D721Med (cell line): ENCODE results near the gene DAB1.

ENCODE experiments used
- DNase-seq: peaks from one replicate; pipeline ENCODE4 v3.0.0; 2011; ENCODE audit warnings: low spot score; ENCODE audit not compliant: insufficient read length
- FAIRE-seq: peaks from 2 replicates; lab custom pipeline; 2011; peaks lifted over from hg19 to GRCh38; lab: Jason Lieb, UNC
- CTCF ChIP-seq: IDR thresholded peaks from 2 replicates; pipeline ENCODE4 v1.5.1; 2012; ENCODE audit warnings: mild to moderate bottlenecking, control low read depth; ENCODE audit not compliant: insufficient read depth; ENCODE audit errors: missing control alignments

The DAB1 gene

GRCh38 chr1:57325536-57325935, 98.3 kb downstream of the DAB1 start:
- TF ChIP-seq CTCF = no peak
- DNase-seq = no peak
- no peak for FAIRE-seq

GRCh38 chr1:57325117-57325516, 98.7 kb downstream of the DAB1 start:
- no peak for TF ChIP-seq CTCF
- FAIRE-seq (no peak), DNase-seq (no peak)

DNA sequence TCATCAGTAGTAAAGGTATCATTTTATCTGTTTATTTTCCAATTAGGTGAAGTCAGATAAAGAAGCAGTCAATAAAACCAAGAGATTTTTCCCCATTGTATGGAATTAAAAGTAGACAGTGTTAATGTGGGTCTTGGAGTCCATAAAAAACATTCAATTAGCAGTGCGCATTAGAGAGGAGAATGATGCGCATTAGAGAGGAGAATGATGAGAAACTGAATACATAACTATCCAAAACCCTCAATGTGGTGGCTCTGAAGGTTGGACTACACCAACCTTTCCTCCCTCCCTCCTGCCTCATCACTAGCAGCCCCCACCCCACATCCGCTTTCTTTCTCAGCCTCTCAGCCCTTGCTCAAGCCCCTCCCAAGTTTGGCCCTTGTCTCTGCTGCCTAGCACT, 99.5 kb downstream of the DAB1 start:
- FAIRE-seq = no peak
- DNase-seq = no peak
- no peak for TF ChIP-seq CTCF

DNA sequence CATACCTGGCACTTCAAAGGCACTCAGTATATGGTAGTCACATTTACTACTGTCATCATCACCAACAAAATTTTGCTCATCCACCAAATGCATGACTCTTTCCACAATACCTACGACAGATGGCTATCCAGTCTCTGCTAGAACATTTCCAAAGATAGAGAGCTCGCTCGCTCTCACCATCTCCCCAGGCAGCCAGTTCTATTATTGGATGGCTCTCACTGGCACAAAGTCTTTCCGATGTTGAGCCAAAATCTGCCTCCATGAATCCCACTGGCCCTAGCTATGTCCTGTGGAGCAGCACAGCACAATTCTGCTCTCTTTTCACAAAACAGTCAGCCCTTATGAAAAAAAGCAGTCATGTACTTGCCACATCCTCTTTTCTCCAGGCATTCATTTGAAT, 102.1 kb downstream of the DAB1 start:
- FAIRE-seq (no peak), DNase-seq (no peak)
- TF ChIP-seq CTCF = no peak

GRCh38 chr1:57319791-57320190, 104.1 kb downstream of the DAB1 start:
- no peak for TF ChIP-seq CTCF
- DNase-seq (no peak), FAIRE-seq (no peak)

DNA sequence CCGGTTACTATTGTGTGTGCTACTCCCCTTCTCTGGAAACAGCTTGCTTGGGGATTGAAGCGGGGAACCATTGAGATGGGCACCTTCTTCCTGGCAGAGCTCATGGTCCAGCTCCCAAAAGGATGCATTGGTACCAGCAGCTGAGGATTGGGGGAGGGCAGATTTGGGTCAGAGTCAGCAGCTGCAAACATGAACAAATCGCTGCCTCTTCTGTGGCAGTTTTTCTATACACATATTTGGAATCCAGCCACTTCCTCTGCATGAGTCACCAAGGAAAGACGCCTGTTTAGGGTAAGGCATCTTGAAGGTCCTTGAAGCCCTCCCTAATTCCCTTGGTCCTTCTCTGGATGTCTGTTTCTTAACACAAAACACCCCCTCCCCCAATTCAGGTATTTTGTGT, 104.7 kb downstream of the DAB1 start:
- no peak for DNase-seq
- no peak for FAIRE-seq
- no peak for TF ChIP-seq CTCF

DNA sequence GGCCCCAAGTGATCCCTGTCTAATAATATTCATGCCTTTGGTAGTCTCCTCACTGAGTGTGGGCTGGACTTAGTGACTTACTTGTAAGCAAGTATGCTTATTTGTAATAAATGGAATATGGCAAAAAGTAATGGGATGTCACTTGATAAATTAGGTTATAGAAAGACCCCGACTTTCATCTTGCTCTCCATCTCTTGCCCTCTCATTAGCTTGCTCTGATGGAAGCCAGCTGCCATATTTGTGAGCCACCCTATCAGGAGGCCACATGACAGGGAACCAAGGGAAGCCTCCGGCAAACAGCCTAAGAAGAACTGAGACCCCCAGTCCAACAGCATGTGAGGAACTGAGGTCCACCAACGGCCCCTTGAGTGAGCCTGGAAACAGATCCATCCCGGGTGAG, 107.0 kb downstream of the DAB1 start:
- FAIRE-seq (no peak), DNase-seq (no peak)
- TF ChIP-seq CTCF = no peak
